Right lobe of liver (tissue), 4 donors: ENCODE data around the gene PIK3C2G.

Experiments used
- CTCF ChIP-seq, 4 donors: fragments of 200-600 bp in 3 of 4; fragments of 450-650 bp in 1 of 4; IDR thresholded peaks; one replicate each; pipeline versions ENCODE4 v1.5.1 to v1.8.0; 2016 to 2022; ENCODE audit warnings: antibody characterized with exemption in 4 of 4, mild to moderate bottlenecking in 2 of 4
- POLR2A ChIP-seq: fragments of 450-650 bp; IDR thresholded peaks from one replicate; pipeline ENCODE4 v1.6.1; 2017; ENCODE audit warnings: antibody characterized with exemption, mild to moderate bottlenecking
- donor health status: DM: no; HTN: no; CAD: no.
- donor health status: DM: no; HTN: no; CAD: no.
- donor health status: DM: no; HTN: yes; CAD: no.

GRCh38 chr12:18632848-18633247 lies 371.5 kb downstream of the PIK3C2G start:
- TF ChIP-seq POLR2A, result no peak
- TF ChIP-seq CTCF (IDR thresholded peaks at IDR 0.05), result no peak
